HTR-8/SVneo (cell line): ENCODE results near the gene INSIG1.

Source experiments
- DNase-seq: peaks from one replicate; pipeline ENCODE4 v3.0.0; 2011; ENCODE audit warnings: low spot score, mixed read lengths; ENCODE audit not compliant: insufficient read length
- FAIRE-seq: peaks from 2 replicates; lab custom pipeline; 2011; peaks lifted over from hg19 to GRCh38; lab: Jason Lieb, UNC

The INSIG1 gene

GRCh38 chr7:155265144-155265543 is 32.5 kb upstream of the INSIG1 start:
- DNase-seq (no peak), FAIRE-seq (no peak)

- FAIRE-seq, result no peak
- no peak for DNase-seq
Measured at GRCh38 chr7:155265961-155266360, 31.7 kb upstream of the INSIG1 start.

- DNase-seq (no peak), FAIRE-seq (no peak)
Measured at GRCh38 chr7:155266440-155266839, 31.2 kb upstream of the INSIG1 start.

- FAIRE-seq (no peak), DNase-seq (no peak)
Measured at GRCh38 chr7:155267023-155267422, 30.7 kb upstream of the INSIG1 start.

- DNase-seq, result no peak
- no peak for FAIRE-seq
Measured at GRCh38 chr7:155267436-155267835, 30.2 kb upstream of the INSIG1 start.

GRCh38 chr7:155268211-155268610 is 29.5 kb upstream of the INSIG1 start:
- DNase-seq (no peak), FAIRE-seq (no peak)

GRCh38 chr7:155268921-155269650 is 28.6 kb upstream of the INSIG1 start:
- FAIRE-seq, result no peak

GRCh38 chr7:155269766-155270585 is 27.7 kb upstream of the INSIG1 start:
- no peak for DNase-seq
- no peak for FAIRE-seq

More at GRCh38 chr7:155268921-155269650, 28.6 kb upstream of the INSIG1 start:
- no peak for DNase-seq

GRCh38 chr7:155270861-155271260 is 26.8 kb upstream of the INSIG1 start:
- FAIRE-seq, result no peak
- no peak for DNase-seq

GRCh38 chr7:155274633-155275355 is 22.9 kb upstream of the INSIG1 start:
- FAIRE-seq (no peak), DNase-seq (no peak)

- DNase-seq, result no peak
- no peak for FAIRE-seq
Measured at GRCh38 chr7:155276042-155276799, 21.5 kb upstream of the INSIG1 start.

GRCh38 chr7:155276800-155277375 is 20.8 kb upstream of the INSIG1 start:
- FAIRE-seq, result no peak
- no peak for DNase-seq

- no peak for FAIRE-seq
- no peak for DNase-seq
Measured at GRCh38 chr7:155277385-155277994, 20.2 kb upstream of the INSIG1 start.

- DNase-seq (no peak), FAIRE-seq (no peak)
Measured at GRCh38 chr7:155278921-155279320, 18.8 kb upstream of the INSIG1 start.

- no peak for FAIRE-seq
- DNase-seq, result no peak
Measured at GRCh38 chr7:155279787-155280445, 17.8 kb upstream of the INSIG1 start.

- DNase-seq (no peak), FAIRE-seq (no peak)
Measured at GRCh38 chr7:155280446-155281397, 17.0 kb upstream of the INSIG1 start.

- FAIRE-seq, result no peak
- no peak for DNase-seq
Measured at GRCh38 chr7:155281398-155281969, 16.2 kb upstream of the INSIG1 start.
